IPS-15b (cell line): ENCODE results near the gene HIPK2.

Source experiments
- H3K27me3 ChIP-seq: one replicate; pipeline ENCODE4 v1.6.1; 2013; ENCODE audit warnings: low read length; ENCODE audit not compliant: control insufficient read depth, insufficient read depth
- H3K36me3 ChIP-seq: one replicate; pipeline ENCODE4 v1.6.1; 2013; ENCODE audit warnings: low read length; ENCODE audit not compliant: control insufficient read depth, insufficient read depth
- H3K4me1 ChIP-seq: one replicate; pipeline ENCODE4 v1.6.1; 2013; ENCODE audit warnings: mild to moderate bottlenecking, low read length; ENCODE audit not compliant: control insufficient read depth, insufficient read depth
- H3K4me3 ChIP-seq: one replicate; pipeline ENCODE4 v1.5.1; 2013; ENCODE audit warnings: low read depth, low read length
- H3K9ac ChIP-seq: one replicate; pipeline ENCODE4 v1.6.1; 2013; ENCODE audit warnings: low read depth, mild to moderate bottlenecking, low read length
- H3K9me3 ChIP-seq: one replicate; pipeline ENCODE4 v1.6.1; 2013; ENCODE audit warnings: mild to moderate bottlenecking, low read length; ENCODE audit not compliant: control insufficient read depth, insufficient read depth

Gene HIPK2

DNA sequence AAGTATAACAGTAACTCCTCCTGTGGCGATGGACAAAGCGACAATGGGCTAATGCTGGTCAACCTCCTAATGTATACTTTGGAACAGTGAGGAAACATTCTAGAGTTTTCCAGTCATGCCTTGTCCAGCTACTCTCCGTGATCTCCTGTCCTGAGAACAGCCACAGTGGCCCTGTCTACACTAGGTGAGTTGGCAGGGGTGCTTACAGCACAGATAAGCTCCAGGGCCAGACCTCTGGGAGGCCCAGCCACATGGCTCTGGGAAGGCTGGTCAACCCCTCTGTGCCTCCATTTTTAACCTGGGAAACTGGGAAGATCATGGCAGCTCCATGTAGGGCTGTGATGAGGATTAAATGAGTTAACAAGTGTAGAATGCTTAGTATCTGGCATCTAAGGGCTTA, 197.4 kb downstream of the HIPK2 start:
- Histone ChIP-seq H3K36me3 (no peaks in the 10 kb centered on the region), H3K4me1 (no peaks in the 10 kb centered on the region), H3K9ac (no peak overlapping the region), H3K27me3 (no peaks in the 10 kb centered on the region), H3K4me3 (no peak overlapping the region), H3K9me3 (no peaks in the 10 kb centered on the region)

DNA sequence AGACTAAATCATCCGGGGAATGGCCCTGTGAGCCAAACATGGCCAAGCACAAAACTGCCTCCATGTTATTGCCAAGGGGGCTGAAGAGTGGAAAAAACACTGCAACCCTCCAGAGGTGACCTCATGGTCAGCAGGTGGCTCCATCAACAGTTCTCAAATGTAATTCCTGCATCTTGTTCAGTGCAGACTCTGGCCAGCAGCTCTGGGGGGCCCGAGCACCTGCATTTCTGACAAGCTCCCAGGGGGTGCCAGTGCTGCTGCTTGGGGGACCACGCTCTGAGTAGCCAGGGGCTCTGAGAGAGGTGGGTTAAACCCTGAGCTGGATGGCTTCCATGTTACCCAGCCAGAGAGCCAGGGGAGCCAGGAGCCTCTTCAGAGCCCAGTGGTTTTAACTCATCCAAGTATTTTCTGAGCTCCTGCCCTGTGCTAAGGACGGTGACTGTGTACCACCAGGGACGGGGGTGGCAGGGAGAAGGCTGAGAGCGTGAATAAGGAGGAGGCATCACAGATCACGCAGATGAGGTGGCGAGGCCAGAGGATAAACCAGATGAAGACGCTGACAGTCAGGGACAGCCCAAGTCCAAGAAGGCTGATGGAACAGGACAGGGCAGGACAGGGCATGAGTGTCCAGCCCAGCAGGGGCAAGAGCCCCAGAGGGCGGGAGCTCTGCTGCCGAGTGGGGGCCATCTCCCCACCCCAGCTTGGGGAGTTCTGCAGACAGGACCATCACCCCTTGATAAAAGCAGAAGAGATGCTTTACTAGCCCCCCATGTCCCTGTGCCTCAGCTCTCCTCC, 201.4 kb downstream of the HIPK2 start:
- Histone ChIP-seq H3K9ac (no peak overlapping the region), H3K36me3 (peaks cover 5% of the 10 kb centered on the region), H3K27me3 (no peaks in the 10 kb centered on the region), H3K4me1 (no peaks in the 10 kb centered on the region), H3K4me3 (no peak overlapping the region), H3K9me3 (no peaks in the 10 kb centered on the region)

DNA sequence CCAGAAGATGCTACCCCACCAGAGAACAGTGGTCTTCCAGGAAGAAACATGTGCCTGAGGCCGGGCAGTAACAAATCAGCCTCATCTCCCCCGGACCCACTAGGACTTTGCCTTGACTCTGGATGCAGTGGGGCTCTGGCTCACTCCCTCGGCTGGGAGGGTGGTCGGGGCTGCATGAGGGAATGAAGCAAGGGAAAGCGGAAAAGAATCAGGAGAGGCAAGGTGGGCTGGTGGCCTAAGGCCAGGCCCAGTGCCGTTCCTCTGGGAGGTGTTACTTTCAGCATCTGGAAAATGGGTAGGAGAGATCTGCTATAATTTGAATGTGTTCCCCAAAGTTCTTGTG, 202.5 kb downstream of the HIPK2 start:
- no peaks in the 10 kb centered on the region for H3K9me3 ChIP-seq
- no peaks in the 10 kb centered on the region for H3K4me1 ChIP-seq
- H3K4me3 ChIP-seq = no peak overlapping the region
- peaks cover 5% of the 10 kb centered on the region for H3K36me3 ChIP-seq
- H3K9ac ChIP-seq = no peak overlapping the region
- no peaks in the 10 kb centered on the region for H3K27me3 ChIP-seq

- H3K4me3 ChIP-seq = no peak overlapping the region
- H3K9me3 ChIP-seq = no peaks in the 10 kb centered on the region
- H3K27me3 ChIP-seq = no peaks in the 10 kb centered on the region
- H3K4me1 ChIP-seq = no peaks in the 10 kb centered on the region
- no peak overlapping the region for H3K9ac ChIP-seq
- H3K36me3 ChIP-seq = peaks cover 5% of the 10 kb centered on the region
Observed at GRCh38 chr7:139574618-139575337, 203.0 kb downstream of the HIPK2 start.

- Histone ChIP-seq H3K4me3 (no peak overlapping the region), H3K9me3 (no peaks in the 10 kb centered on the region), H3K4me1 (no peaks in the 10 kb centered on the region), H3K27me3 (no peaks in the 10 kb centered on the region), H3K9ac (no peak overlapping the region), H3K36me3 (peaks cover 5% of the 10 kb centered on the region)
Observed at GRCh38 chr7:139573871-139574270, 203.9 kb downstream of the HIPK2 start.

- H3K4me3 ChIP-seq = no peak overlapping the region
- no peaks in the 10 kb centered on the region for H3K4me1 ChIP-seq
- peaks cover 5% of the 10 kb centered on the region for H3K36me3 ChIP-seq
- H3K9me3 ChIP-seq = no peaks in the 10 kb centered on the region
- no peaks in the 10 kb centered on the region for H3K27me3 ChIP-seq
- H3K9ac ChIP-seq = no peak overlapping the region
Observed at GRCh38 chr7:139572704-139573385, 205.0 kb downstream of the HIPK2 start.

- no peak overlapping the region for H3K4me3 ChIP-seq
- no peaks in the 10 kb centered on the region for H3K27me3 ChIP-seq
- H3K36me3 ChIP-seq = peaks cover 5% of the 10 kb centered on the region
- H3K9ac ChIP-seq = no peak overlapping the region
- H3K9me3 ChIP-seq = no peaks in the 10 kb centered on the region
- peaks cover 2% of the 10 kb centered on the region for H3K4me1 ChIP-seq
Observed at GRCh38 chr7:139572071-139572470, 205.7 kb downstream of the HIPK2 start.

DNA sequence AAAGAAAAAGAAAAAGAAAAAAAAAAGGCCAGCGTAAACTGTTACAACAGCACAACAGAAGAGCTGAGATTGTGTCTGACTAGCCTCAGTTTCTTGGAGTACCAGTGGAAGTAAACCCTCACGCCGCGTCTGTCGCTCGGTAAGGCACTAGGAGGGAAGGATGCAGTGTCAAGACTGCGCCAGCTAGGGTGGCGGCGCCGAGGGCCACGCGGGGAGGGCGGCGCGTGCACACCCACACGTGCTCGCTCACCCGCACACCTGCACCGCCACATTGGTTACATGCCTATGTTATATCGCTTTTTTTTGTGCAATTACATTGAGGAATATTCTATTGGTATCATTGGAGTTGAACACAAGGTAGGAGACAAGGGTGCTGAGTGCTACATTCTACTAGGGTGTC, 206.1 kb downstream of the HIPK2 start:
- no peaks in the 10 kb centered on the region for H3K9me3 ChIP-seq
- H3K4me1 ChIP-seq = peaks cover 5% of the 10 kb centered on the region
- H3K4me3 ChIP-seq = no peak overlapping the region
- H3K36me3 ChIP-seq = peaks cover 5% of the 10 kb centered on the region
- no peak overlapping the region for H3K9ac ChIP-seq
- H3K27me3 ChIP-seq = no peaks in the 10 kb centered on the region

DNA sequence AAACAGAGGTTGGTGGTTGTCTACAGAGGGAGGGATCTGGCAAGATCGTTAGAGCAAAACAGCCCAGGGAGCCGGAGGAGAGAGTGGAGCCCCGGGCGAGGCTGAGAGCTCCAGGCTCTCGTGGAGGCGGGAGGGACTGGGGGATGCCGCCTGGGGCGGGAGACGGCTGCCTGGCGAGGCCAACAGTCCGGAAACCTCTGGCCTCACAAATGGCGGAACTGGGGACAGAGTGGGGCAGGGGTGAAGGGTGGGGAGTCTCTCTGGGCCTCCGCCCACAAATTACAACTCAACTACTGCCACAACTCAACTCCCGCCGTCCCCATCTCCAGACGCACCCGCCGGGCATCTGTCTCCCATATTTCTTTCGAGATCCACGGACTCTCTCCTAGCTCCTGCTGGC, 206.6 kb downstream of the HIPK2 start:
- H3K4me3 ChIP-seq = no peak overlapping the region
- H3K36me3 ChIP-seq = peaks cover 5% of the 10 kb centered on the region
- H3K9me3 ChIP-seq = no peaks in the 10 kb centered on the region
- peaks cover 5% of the 10 kb centered on the region for H3K4me1 ChIP-seq
- H3K27me3 ChIP-seq = no peaks in the 10 kb centered on the region
- H3K9ac ChIP-seq = no peak overlapping the region

GRCh38 chr7:139570626-139571025, 207.2 kb downstream of the HIPK2 start:
- H3K9ac ChIP-seq = no peak overlapping the region
- no peaks in the 10 kb centered on the region for H3K9me3 ChIP-seq
- H3K4me1 ChIP-seq = peaks cover 5% of the 10 kb centered on the region
- H3K4me3 ChIP-seq = no peak overlapping the region
- H3K36me3 ChIP-seq = peaks cover 5% of the 10 kb centered on the region
- no peaks in the 10 kb centered on the region for H3K27me3 ChIP-seq

- no peak overlapping the region for H3K9ac ChIP-seq
- peaks cover 5% of the 10 kb centered on the region for H3K36me3 ChIP-seq
Observed at GRCh38 chr7:139570119-139570518, 207.7 kb downstream of the HIPK2 start.

More at GRCh38 chr7:139570119-139570518, 207.7 kb downstream of the HIPK2 start:
- no peaks in the 10 kb centered on the region for H3K27me3 ChIP-seq
- no peaks in the 10 kb centered on the region for H3K9me3 ChIP-seq
- H3K4me3 ChIP-seq = no peak overlapping the region
- H3K4me1 ChIP-seq = peaks cover 5% of the 10 kb centered on the region
